ENCODE results near the gene TEX50.

DNA sequence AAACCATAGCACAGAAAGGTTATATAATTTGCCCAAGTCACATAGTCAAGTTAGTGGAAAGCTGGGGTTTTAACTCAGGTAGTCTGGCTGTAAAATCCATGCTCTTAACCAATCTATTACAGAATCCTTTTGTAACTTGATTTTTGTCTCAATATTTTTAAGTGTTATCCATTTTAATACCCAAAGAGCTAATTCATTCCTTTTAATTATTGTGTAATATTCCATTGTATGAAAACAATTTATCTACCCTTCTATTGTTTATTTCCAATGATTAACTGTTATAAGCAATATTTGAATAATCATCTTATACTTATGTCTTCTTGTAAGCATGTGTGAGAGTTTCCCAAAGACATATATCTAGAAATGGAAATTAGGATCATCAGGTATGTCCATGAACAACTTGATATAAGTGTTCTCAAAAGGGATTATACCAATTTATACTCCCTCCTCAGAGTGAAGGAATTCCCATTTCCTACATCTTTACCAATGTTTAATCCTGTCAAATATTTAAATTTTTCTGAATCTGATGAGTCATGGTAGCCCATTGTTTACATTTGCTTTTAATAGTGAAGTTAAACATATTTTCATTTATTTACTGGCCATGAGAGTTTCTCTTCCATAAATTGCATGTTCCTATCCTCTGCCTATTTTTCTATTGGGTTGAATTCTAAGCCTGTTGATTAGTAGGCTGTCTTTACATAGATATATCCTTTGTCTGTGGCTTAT is 13.9 kb downstream of the TEX50 start:
- TF ChIP-seq, protein P1, sequence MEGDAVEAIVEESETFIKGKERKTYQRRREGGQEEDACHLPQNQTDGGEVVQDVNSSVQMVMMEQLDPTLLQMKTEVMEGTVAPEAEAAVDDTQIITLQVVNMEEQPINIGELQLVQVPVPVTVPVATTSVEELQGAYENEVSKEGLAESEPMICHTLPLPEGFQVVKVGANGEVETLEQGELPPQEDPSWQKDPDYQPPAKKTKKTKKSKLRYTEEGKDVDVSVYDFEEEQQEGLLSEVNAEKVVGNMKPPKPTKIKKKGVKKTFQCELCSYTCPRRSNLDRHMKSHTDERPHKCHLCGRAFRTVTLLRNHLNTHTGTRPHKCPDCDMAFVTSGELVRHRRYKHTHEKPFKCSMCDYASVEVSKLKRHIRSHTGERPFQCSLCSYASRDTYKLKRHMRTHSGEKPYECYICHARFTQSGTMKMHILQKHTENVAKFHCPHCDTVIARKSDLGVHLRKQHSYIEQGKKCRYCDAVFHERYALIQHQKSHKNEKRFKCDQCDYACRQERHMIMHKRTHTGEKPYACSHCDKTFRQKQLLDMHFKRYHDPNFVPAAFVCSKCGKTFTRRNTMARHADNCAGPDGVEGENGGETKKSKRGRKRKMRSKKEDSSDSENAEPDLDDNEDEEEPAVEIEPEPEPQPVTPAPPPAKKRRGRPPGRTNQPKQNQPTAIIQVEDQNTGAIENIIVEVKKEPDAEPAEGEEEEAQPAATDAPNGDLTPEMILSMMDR (IDR thresholded peaks at IDR 0.05; ENCODE audit: low read depth, low read length, poor library complexity, severe bottlenecking) = no peak
- no peak for TF ChIP-seq EZH2phosphoT487 (IDR thresholded peaks at IDR 0.05; ENCODE audit: borderline replicate concordance, low read length)

All from DOHH2 (cell line).